SK-N-SH (cell line): ENCODE data around the gene PMM2.

Experiments
- EP300 ChIP-seq, 2 experiments: IDR thresholded peaks; 2 replicates each; pipeline versions ENCODE4 v1.4.0 to v1.6.1; 2012; ENCODE audit warnings: borderline replicate concordance in 1 of 2, low read depth in 1 of 2, low read length in 1 of 2
- FOXM1 ChIP-seq: IDR thresholded peaks from 2 replicates; pipeline ENCODE4 v1.4.0; 2012; ENCODE audit warnings: low read depth, mild to moderate bottlenecking
- JUND ChIP-seq: IDR thresholded peaks from 2 replicates; pipeline ENCODE4 v1.4.0; 2012
- MEF2A ChIP-seq: IDR thresholded peaks from 2 replicates; pipeline ENCODE4 v1.4.0; 2012; ENCODE audit warnings: low read depth, borderline replicate concordance
- NFIC ChIP-seq: IDR thresholded peaks from 2 replicates; pipeline ENCODE4 v1.4.0; 2012; ENCODE audit warnings: borderline replicate concordance
- NRF1 ChIP-seq: IDR thresholded peaks from 2 replicates; pipeline ENCODE4 v1.6.1; 2012; ENCODE audit warnings: low read depth, mild to moderate bottlenecking, low read length
- POLR2AphosphoS5 ChIP-seq: IDR thresholded peaks from 2 replicates; pipeline ENCODE4 v1.6.1; 2012; ENCODE audit warnings: low read depth, low read length
- TAF1 ChIP-seq: IDR thresholded peaks from 2 replicates; pipeline ENCODE4 v1.6.1; 2012; ENCODE audit warnings: low read depth, mild to moderate bottlenecking, low read length, moderate library complexity, borderline replicate concordance
- USF1 ChIP-seq: IDR thresholded peaks from 2 replicates; pipeline ENCODE4 v1.4.0; 2012; ENCODE audit warnings: low read depth, borderline replicate concordance
- YY1 ChIP-seq: IDR thresholded peaks from 2 replicates; pipeline ENCODE4 v1.4.0; 2012; ENCODE audit warnings: low read depth, mild to moderate bottlenecking
- TF ChIP-seq, protein P1 (sequence below): fragments of 200-600 bp; sonication (generic); IDR thresholded peaks from 2 replicates; pipeline ENCODE4 v1.6.1; 2017; ENCODE audit warnings: antibody characterized with exemption, mild to moderate bottlenecking, moderate library complexity
- TF ChIP-seq, protein P2 (sequence below): fragments of 150-350 bp; IDR thresholded peaks from 2 replicates; pipeline ENCODE4 v1.6.1; 2017; ENCODE audit warnings: antibody characterized with exemption, low read length, low read depth, borderline replicate concordance
- TF ChIP-seq, protein P3 (sequence below): IDR thresholded peaks from 2 replicates; pipeline ENCODE4 v1.4.0; 2012; ENCODE audit warnings: low read depth, borderline replicate concordance

GRCh38 chr16:8859913-8860881 lies 62.6 kb downstream of the PMM2 start:
- TF ChIP-seq, protein P1, sequence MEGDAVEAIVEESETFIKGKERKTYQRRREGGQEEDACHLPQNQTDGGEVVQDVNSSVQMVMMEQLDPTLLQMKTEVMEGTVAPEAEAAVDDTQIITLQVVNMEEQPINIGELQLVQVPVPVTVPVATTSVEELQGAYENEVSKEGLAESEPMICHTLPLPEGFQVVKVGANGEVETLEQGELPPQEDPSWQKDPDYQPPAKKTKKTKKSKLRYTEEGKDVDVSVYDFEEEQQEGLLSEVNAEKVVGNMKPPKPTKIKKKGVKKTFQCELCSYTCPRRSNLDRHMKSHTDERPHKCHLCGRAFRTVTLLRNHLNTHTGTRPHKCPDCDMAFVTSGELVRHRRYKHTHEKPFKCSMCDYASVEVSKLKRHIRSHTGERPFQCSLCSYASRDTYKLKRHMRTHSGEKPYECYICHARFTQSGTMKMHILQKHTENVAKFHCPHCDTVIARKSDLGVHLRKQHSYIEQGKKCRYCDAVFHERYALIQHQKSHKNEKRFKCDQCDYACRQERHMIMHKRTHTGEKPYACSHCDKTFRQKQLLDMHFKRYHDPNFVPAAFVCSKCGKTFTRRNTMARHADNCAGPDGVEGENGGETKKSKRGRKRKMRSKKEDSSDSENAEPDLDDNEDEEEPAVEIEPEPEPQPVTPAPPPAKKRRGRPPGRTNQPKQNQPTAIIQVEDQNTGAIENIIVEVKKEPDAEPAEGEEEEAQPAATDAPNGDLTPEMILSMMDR = no peak
- no peak for TF ChIP-seq EP300 (IDR thresholded peaks at IDR 0.05; ENCODE audit: borderline replicate concordance in 1 of 2, low read depth in 1 of 2, low read length in 1 of 2)
- no peak for TF ChIP-seq JUND
- no peak for TF ChIP-seq USF1
- TF ChIP-seq TAF1 = no peak
- TF ChIP-seq, protein P2, sequence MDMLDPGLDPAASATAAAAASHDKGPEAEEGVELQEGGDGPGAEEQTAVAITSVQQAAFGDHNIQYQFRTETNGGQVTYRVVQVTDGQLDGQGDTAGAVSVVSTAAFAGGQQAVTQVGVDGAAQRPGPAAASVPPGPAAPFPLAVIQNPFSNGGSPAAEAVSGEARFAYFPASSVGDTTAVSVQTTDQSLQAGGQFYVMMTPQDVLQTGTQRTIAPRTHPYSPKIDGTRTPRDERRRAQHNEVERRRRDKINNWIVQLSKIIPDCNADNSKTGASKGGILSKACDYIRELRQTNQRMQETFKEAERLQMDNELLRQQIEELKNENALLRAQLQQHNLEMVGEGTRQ = no peak
- no peak for TF ChIP-seq POLR2AphosphoS5
- no peak for TF ChIP-seq MEF2A
- no peak for TF ChIP-seq YY1
- no peak for TF ChIP-seq FOXM1
- TF ChIP-seq, protein P3, sequence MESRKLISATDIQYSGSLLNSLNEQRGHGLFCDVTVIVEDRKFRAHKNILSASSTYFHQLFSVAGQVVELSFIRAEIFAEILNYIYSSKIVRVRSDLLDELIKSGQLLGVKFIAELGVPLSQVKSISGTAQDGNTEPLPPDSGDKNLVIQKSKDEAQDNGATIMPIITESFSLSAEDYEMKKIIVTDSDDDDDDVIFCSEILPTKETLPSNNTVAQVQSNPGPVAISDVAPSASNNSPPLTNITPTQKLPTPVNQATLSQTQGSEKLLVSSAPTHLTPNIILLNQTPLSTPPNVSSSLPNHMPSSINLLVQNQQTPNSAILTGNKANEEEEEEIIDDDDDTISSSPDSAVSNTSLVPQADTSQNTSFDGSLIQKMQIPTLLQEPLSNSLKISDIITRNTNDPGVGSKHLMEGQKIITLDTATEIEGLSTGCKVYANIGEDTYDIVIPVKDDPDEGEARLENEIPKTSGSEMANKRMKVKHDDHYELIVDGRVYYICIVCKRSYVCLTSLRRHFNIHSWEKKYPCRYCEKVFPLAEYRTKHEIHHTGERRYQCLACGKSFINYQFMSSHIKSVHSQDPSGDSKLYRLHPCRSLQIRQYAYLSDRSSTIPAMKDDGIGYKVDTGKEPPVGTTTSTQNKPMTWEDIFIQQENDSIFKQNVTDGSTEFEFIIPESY = no peak
- TF ChIP-seq NRF1 = no peak
- no peak for TF ChIP-seq NFIC
